Measurements from ENCODE around the gene CACNA1B. TPM values are rescaled to one million over a fixed set of nuclear protein-coding genes. Genes with fewer than 3 reads are reported as not detected.

Gene CACNA1B
- total RNA-seq, 3 donors from 2014 or later, result 0.12 to 1.7 (median 0.22) TPM

GRCh38 chr9:137970098-137970497 lies 92.5 kb downstream of the CACNA1B start:
- intact Hi-C loops (cut with DNase I, micrococcal nuclease), result no loop called here
- H3K4me1 ChIP-seq (ENCODE audit: low read depth), result no peaks in the 10 kb centered on the region
- no peaks in the 10 kb centered on the region for H3K9me3 ChIP-seq
- DNase-seq, result no peak
- no peak for TF ChIP-seq CTCF (IDR thresholded peaks at IDR 0.05)
- no peak overlapping the region for H3K4me3 ChIP-seq
- ATAC-seq, result no peak
- no peaks in the 10 kb centered on the region for H3K36me3 ChIP-seq (ENCODE audit: low read depth)

- no peaks in the 10 kb centered on the region for H3K36me3 ChIP-seq (ENCODE audit: low read depth)
- no peak for ATAC-seq
- H3K4me1 ChIP-seq (ENCODE audit: low read depth), result no peaks in the 10 kb centered on the region
- TF ChIP-seq CTCF (IDR thresholded peaks at IDR 0.05), result no peak
- no peak for DNase-seq
- H3K4me3 ChIP-seq, result no peak overlapping the region
- intact Hi-C loops (cut with DNase I, micrococcal nuclease), result no loop called here
- no peaks in the 10 kb centered on the region for H3K9me3 ChIP-seq
Observed at GRCh38 chr9:137970686-137971476, 93.3 kb downstream of the CACNA1B start.

GRCh38 chr9:137971477-137972138 lies 94.0 kb downstream of the CACNA1B start:
- ATAC-seq (no peak), DNase-seq (no peak)
- H3K9me3 ChIP-seq, result no peaks in the 10 kb centered on the region
- no peak overlapping the region for H3K4me3 ChIP-seq
- H3K4me1 ChIP-seq (ENCODE audit: low read depth), result no peaks in the 10 kb centered on the region
- no peaks in the 10 kb centered on the region for H3K36me3 ChIP-seq (ENCODE audit: low read depth)
- intact Hi-C loops (cut with DNase I, micrococcal nuclease), result no loop called here
- no peak for TF ChIP-seq CTCF (IDR thresholded peaks at IDR 0.05)

GRCh38 chr9:137972355-137972987 lies 94.9 kb downstream of the CACNA1B start:
- H3K36me3 ChIP-seq (ENCODE audit: low read depth), result no peaks in the 10 kb centered on the region
- H3K4me1 ChIP-seq (ENCODE audit: low read depth), result no peaks in the 10 kb centered on the region
- DNase-seq (no peak), ATAC-seq (no peak)
- H3K4me3 ChIP-seq, result no peak overlapping the region
- H3K9me3 ChIP-seq, result no peaks in the 10 kb centered on the region
- intact Hi-C loops (cut with DNase I, micrococcal nuclease), result no loop called here
- TF ChIP-seq CTCF (IDR thresholded peaks at IDR 0.05), result no peak

- H3K4me3 ChIP-seq, result no peak overlapping the region
- no peak for DNase-seq
- ATAC-seq, result no peak
Observed at GRCh38 chr9:137972988-137973470, 95.4 kb downstream of the CACNA1B start.

More at GRCh38 chr9:137972988-137973470, 95.4 kb downstream of the CACNA1B start:
- no peaks in the 10 kb centered on the region for H3K4me1 ChIP-seq (ENCODE audit: low read depth)
- no peaks in the 10 kb centered on the region for H3K9me3 ChIP-seq
- no peak for TF ChIP-seq CTCF (IDR thresholded peaks at IDR 0.05)
- no peaks in the 10 kb centered on the region for H3K36me3 ChIP-seq (ENCODE audit: low read depth)
- intact Hi-C loops (cut with DNase I, micrococcal nuclease), result no loop called here

Measured in mucosa of descending colon (tissue), 3 donors.